Tibial artery (tissue), 4 donors: Measurements from ENCODE around the gene KIF16B.

Experiments used
- DNase-seq, 2 donors: peaks; one replicate each; pipeline ENCODE4 v3.0.0-alpha.2; 2019
- H3K27ac ChIP-seq, 2 donors: fragments of 200-600 bp; sonication (generic) in 1 of 2; 1 replicate in 1 of 2; 2 replicates in 1 of 2; pipeline ENCODE4 v1.5.1; 2018 to 2019; ENCODE audit warnings: mild to moderate bottlenecking in 1 of 2
- H3K27me3 ChIP-seq, 2 donors: fragments of 200-600 bp; sonication (generic) in 1 of 2; one replicate each; pipeline versions ENCODE4 v1.5.1 to v1.6.0; 2016 to 2019
- H3K36me3 ChIP-seq, 3 donors: fragments of 200-600 bp; sonication (generic) in 2 of 3; one replicate each; pipeline ENCODE4 v1.5.1; 2016 to 2019; ENCODE audit warnings: mild to moderate bottlenecking in 2 of 3
- H3K4me1 ChIP-seq, 4 donors: fragments of 200-600 bp; sonication (generic) in 2 of 4; 1 replicate in 3 of 4; 2 replicates in 1 of 4; pipeline ENCODE4 v1.5.1; 2016 to 2019
- H3K4me3 ChIP-seq, 2 donors: fragments of 200-600 bp; sonication (generic) in 1 of 2; 1 replicate in 1 of 2; 2 replicates in 1 of 2; pipeline ENCODE4 v1.5.1; 2018 to 2019; ENCODE audit warnings: mild to moderate bottlenecking in 2 of 2
- H3K9me3 ChIP-seq, 3 donors: fragments of 200-600 bp; sonication (generic) in 1 of 3; one replicate each; pipeline ENCODE4 v1.5.1; 2016 to 2019
- intact Hi-C: fragments of 100-400 bp; cut with DNase I; formaldehyde crosslinking; loops from one replicate; pipeline ENCODE4 v1.15.0; 2023; ENCODE audit warnings: low total_unique reads
- TF ChIP-seq, protein P1 (sequence below), 2 experiments: fragments of 200-600 bp in 1 of 2; fragments of 450-650 bp in 1 of 2; IDR thresholded peaks; one replicate each; pipeline ENCODE4 v1.5.1; 2017 to 2019; ENCODE audit warnings: antibody characterized with exemption in 2 of 2, mild to moderate bottlenecking in 1 of 2, moderate library complexity in 1 of 2

The KIF16B gene

GRCh38 chr20:16408981-16409380 lies 164.3 kb downstream of the KIF16B start:
- TF ChIP-seq, protein P1, sequence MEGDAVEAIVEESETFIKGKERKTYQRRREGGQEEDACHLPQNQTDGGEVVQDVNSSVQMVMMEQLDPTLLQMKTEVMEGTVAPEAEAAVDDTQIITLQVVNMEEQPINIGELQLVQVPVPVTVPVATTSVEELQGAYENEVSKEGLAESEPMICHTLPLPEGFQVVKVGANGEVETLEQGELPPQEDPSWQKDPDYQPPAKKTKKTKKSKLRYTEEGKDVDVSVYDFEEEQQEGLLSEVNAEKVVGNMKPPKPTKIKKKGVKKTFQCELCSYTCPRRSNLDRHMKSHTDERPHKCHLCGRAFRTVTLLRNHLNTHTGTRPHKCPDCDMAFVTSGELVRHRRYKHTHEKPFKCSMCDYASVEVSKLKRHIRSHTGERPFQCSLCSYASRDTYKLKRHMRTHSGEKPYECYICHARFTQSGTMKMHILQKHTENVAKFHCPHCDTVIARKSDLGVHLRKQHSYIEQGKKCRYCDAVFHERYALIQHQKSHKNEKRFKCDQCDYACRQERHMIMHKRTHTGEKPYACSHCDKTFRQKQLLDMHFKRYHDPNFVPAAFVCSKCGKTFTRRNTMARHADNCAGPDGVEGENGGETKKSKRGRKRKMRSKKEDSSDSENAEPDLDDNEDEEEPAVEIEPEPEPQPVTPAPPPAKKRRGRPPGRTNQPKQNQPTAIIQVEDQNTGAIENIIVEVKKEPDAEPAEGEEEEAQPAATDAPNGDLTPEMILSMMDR (IDR thresholded peaks at IDR 0.05) = no peak
- H3K27me3 ChIP-seq = no peaks in the 10 kb centered on the region
- peaks cover 15 to 29% (median 24%) of the 10 kb centered on the region in 3 donors for H3K36me3 ChIP-seq
- H3K27ac ChIP-seq = no peak overlapping the region
- H3K4me3 ChIP-seq = no peak overlapping the region
- peaks cover 0 to 6% (median 0%) of the 10 kb centered on the region in 4 donors for H3K4me1 ChIP-seq
- peaks cover 0 to 8% (median 5%) of the 10 kb centered on the region in 3 donors for H3K9me3 ChIP-seq
- intact Hi-C loops = no loop called here
- no peak for DNase-seq

- H3K4me3 ChIP-seq = no peak overlapping the region
- intact Hi-C loops = no loop called here
- H3K27me3 ChIP-seq = no peaks in the 10 kb centered on the region
- peaks cover 16 to 36% (median 20%) of the 10 kb centered on the region in 3 donors for H3K36me3 ChIP-seq
- H3K27ac ChIP-seq = no peak overlapping the region
- peaks cover 0 to 6% (median 0%) of the 10 kb centered on the region in 4 donors for H3K4me1 ChIP-seq
- peaks cover 0 to 8% (median 5%) of the 10 kb centered on the region in 3 donors for H3K9me3 ChIP-seq
- TF ChIP-seq, protein P1 (IDR thresholded peaks at IDR 0.05) = no peak
- no peak for DNase-seq
These were observed 165.8 kb downstream of the KIF16B start for GRCh38 chr20:16407251-16408067.

DNA sequence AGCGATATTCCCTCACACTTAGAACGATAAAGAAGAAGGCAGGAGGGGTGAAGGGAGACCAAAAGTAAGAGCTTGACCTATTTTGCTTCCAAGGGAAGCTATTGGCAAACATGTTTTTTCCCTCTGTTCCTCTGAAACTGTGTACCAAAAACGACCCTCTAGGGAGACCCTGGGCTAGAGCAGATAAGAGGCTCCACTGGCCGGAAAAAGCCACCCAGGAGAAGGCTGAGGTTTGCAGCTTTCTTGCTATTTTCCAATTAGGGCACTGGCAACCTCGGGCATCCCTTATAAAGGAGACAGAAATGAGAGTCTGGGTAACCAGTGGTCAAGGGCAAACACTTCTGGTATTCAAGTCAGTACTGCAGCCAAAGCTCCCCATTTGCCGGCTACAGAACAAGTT lies 168.0 kb downstream of the KIF16B start:
- no peak for DNase-seq
- intact Hi-C loops = no loop called here
- Histone ChIP-seq H3K9me3 (no peaks in the 10 kb centered on the region), H3K4me1 (peaks cover 0 to 6% (median 0%) of the 10 kb centered on the region in 4 donors), H3K4me3 (no peak overlapping the region), H3K27me3 (no peaks in the 10 kb centered on the region), H3K27ac (no peak overlapping the region), H3K36me3 (peaks cover 0 to 35% (median 6%) of the 10 kb centered on the region in 3 donors)
- TF ChIP-seq, protein P1 (IDR thresholded peaks at IDR 0.05) = no peak

DNA sequence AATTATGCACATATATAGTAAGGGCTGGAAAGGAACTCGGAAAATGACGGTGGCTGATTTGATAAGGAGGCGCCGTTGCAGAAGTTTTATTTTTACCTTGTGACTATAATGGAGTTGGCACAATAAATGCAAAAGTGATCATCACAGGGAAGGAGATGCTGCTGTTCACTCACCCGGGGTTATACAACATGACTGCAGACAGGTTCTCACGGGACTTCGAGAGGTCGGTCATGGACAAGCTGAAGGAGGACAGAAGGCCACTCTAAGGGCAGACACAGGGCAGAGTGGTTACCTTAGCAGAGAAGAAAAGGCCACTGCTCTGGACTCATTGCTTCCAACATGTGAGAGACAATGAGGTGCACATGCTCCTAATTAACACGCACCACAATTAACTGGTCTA lies 168.6 kb downstream of the KIF16B start:
- no peak for DNase-seq
- Histone ChIP-seq H3K27me3 (no peaks in the 10 kb centered on the region), H3K36me3 (peaks cover 0 to 38% (median 6%) of the 10 kb centered on the region in 3 donors), H3K9me3 (no peaks in the 10 kb centered on the region), H3K27ac (no peak overlapping the region), H3K4me3 (no peak overlapping the region), H3K4me1 (peaks cover 0 to 6% (median 0%) of the 10 kb centered on the region in 4 donors)
- intact Hi-C loops = no loop called here
- TF ChIP-seq, protein P1 (IDR thresholded peaks at IDR 0.05) = no peak

- TF ChIP-seq, protein P1 (IDR thresholded peaks at IDR 0.05) = no peak
- H3K4me1 ChIP-seq = peaks cover 0 to 6% (median 0%) of the 10 kb centered on the region in 4 donors
- H3K4me3 ChIP-seq = no peak overlapping the region
- intact Hi-C loops = no loop called here
- H3K36me3 ChIP-seq = peaks cover 0 to 42% (median 6%) of the 10 kb centered on the region in 3 donors
- DNase-seq = no peak
- H3K9me3 ChIP-seq = no peaks in the 10 kb centered on the region
- no peaks in the 10 kb centered on the region for H3K27me3 ChIP-seq
- H3K27ac ChIP-seq = no peak overlapping the region
These were observed 169.1 kb downstream of the KIF16B start for GRCh38 chr20:16404171-16404570.
